Muscle of arm (tissue), 14 donors: ENCODE measurements around the gene GVQW3. TPM values are rescaled to one million over a fixed set of nuclear protein-coding genes. Genes with fewer than 3 reads are reported as not detected.

Source experiments
- DNase-seq: peaks from one replicate; pipeline ENCODE4 v3.0.0-alpha.2; 2013
- long read RNA-seq, 11 donors: transcript quantifications; one replicate each; lab custom pipeline, GENCODE V29; 2026
- polyA plus RNA-seq, 12 donors: library from polyadenylated mRNA; unstranded; fragments of 120-200 nt; gene quantifications; one replicate each; pipeline ENCODE4 v1.2.1, GENCODE V29; 2013; ENCODE audit not compliant: insufficient read length in 12 of 12

GVQW3 gene
- 1 to 10 TPM in 10 of 12 donors, not detected in 2; 2.8 to 8.1 (median 5.1) TPM for polyA plus RNA-seq
- long read RNA-seq, donor 1, transcript GVQW3-203 (1 exons, 2,462 nt), result major isoform, 6 of 6 reads
- long read RNA-seq, donor 1, partial matches to known transcripts, result 0 of 6 reads
- long read RNA-seq, donor 1, other reads (novel, unspliced or antisense), result 0 of 6 reads
- long read RNA-seq, donor 2, transcript GVQW3-203 (1 exons, 2,462 nt), result major isoform, 5 of 5 reads
- long read RNA-seq, donor 2, partial matches to known transcripts, result 0 of 5 reads
- long read RNA-seq, donor 2, other reads (novel, unspliced or antisense), result 0 of 5 reads
- long read RNA-seq, donor 3, partial matches to known transcripts, result 0 of 3 reads
- long read RNA-seq, donor 3, other reads (novel, unspliced or antisense), result 0 of 3 reads
- long read RNA-seq, donor 4, partial matches to known transcripts, result 0 of 1 reads
- long read RNA-seq, donor 4, other reads (novel, unspliced or antisense), result 0 of 1 reads
- long read RNA-seq, donor 5, result 0 reads
- long read RNA-seq, donor 6, partial matches to known transcripts, result 0 of 3 reads
- long read RNA-seq, donor 6, other reads (novel, unspliced or antisense), result 0 of 3 reads
- long read RNA-seq, donor 7, partial matches to known transcripts, result 0 of 3 reads
- long read RNA-seq, donor 7, other reads (novel, unspliced or antisense), result 0 of 3 reads
- long read RNA-seq, donor 8, transcript GVQW3-203 (1 exons, 2,462 nt), result major isoform, 7 of 7 reads
- long read RNA-seq, donor 8, partial matches to known transcripts, result 0 of 7 reads
- long read RNA-seq, donor 8, other reads (novel, unspliced or antisense), result 0 of 7 reads
- long read RNA-seq, donor 9, partial matches to known transcripts, result 0 of 1 reads
- long read RNA-seq, donor 9, other reads (novel, unspliced or antisense), result 0 of 1 reads
- long read RNA-seq, donor 10, transcript GVQW3-203 (1 exons, 2,462 nt), result major isoform, 5 of 5 reads
- long read RNA-seq, donor 10, partial matches to known transcripts, result 0 of 5 reads
- long read RNA-seq, donor 10, other reads (novel, unspliced or antisense), result 0 of 5 reads
- long read RNA-seq, donor 11, result 0 reads

GRCh38 chr11:76380977-76381719 lies at the start of gene GVQW3, which contains the start of gene THAP12:
GVQW3 (plus strand) TSS chr11:76381323; CDS start chr11:76381829, 506 bp downstream.
THAP12 (minus strand) TSS chr11:76381132; CDS start chr11:76380836, 296 bp downstream.
- peak; percentile 98 for DNase-seq

GRCh38 chr11:76334826-76335389 lies 46.2 kb upstream of the GVQW3 start:
- no peak for DNase-seq

GRCh38 chr11:76335842-76336241 lies 45.3 kb upstream of the GVQW3 start:
- DNase-seq, result no peak

- DNase-seq, result no peak
Measured at GRCh38 chr11:76336597-76336996, 44.5 kb upstream of the GVQW3 start.

GRCh38 chr11:76337469-76337868 lies 43.7 kb upstream of the GVQW3 start:
- DNase-seq, result no peak

- DNase-seq, result no peak
Measured at GRCh38 chr11:76337923-76338322, 43.2 kb upstream of the GVQW3 start.

- DNase-seq, result peak; percentile 95
Measured at GRCh38 chr11:76339221-76339620, 41.9 kb upstream of the GVQW3 start.

- no peak for DNase-seq
Measured at GRCh38 chr11:76347466-76347865, 33.7 kb upstream of the GVQW3 start.

GRCh38 chr11:76348348-76348747 lies 32.8 kb upstream of the GVQW3 start:
- DNase-seq, result no peak

GRCh38 chr11:76355172-76355571 lies 26.0 kb upstream of the GVQW3 start:
- no peak for DNase-seq

GRCh38 chr11:76361374-76361773 lies 19.7 kb upstream of the GVQW3 start:
- no peak for DNase-seq

GRCh38 chr11:76361776-76362175 lies 19.3 kb upstream of the GVQW3 start:
- no peak for DNase-seq

- DNase-seq, result no peak
Measured at GRCh38 chr11:76362716-76363115, 18.4 kb upstream of the GVQW3 start.

- no peak for DNase-seq
Measured at GRCh38 chr11:76365038-76365679, 16.0 kb upstream of the GVQW3 start.

GRCh38 chr11:76368490-76368889 lies 12.6 kb upstream of the GVQW3 start:
- DNase-seq, result no peak

GRCh38 chr11:76369406-76369805 lies 11.7 kb upstream of the GVQW3 start:
- DNase-seq, result no peak

- DNase-seq, result no peak
Measured at GRCh38 chr11:76371170-76371569, 10.0 kb upstream of the GVQW3 start.

- DNase-seq, result no peak
Measured at GRCh38 chr11:76376746-76377558, 4.2 kb upstream of the GVQW3 start.

GRCh38 chr11:76379807-76380158 lies 1.3 kb upstream of the GVQW3 start:
- no peak for DNase-seq
